SK-N-SH treated with all-trans-retinoic acid at 6 μM for 48 hours (cell line): ENCODE measurements around the gene ZDHHC5.

Source experiments
- ARNTL ChIP-seq: fragments of 450-650 bp; formaldehyde crosslinking; IDR thresholded peaks from 2 replicates; pipeline ENCODE4 v1.5.0; 2020; ENCODE audit warnings: low read depth, mild to moderate bottlenecking, moderate library complexity, borderline replicate concordance
- BACH2 ChIP-seq: fragments of 250-450 bp; sonication (Bioruptor Pico); IDR thresholded peaks from 2 replicates; pipeline ENCODE4 v1.9.0; 2021; ENCODE audit warnings: mild to moderate bottlenecking, borderline replicate concordance
- CSRNP3 ChIP-seq: fragments of 250-450 bp; sonication (Bioruptor Pico); IDR thresholded peaks from 2 replicates; pipeline ENCODE4 v1.5.1; 2021; ENCODE audit warnings: mild to moderate bottlenecking, moderate library complexity
- ESRRG ChIP-seq: fragments of 250-450 bp; sonication (Bioruptor Pico); IDR thresholded peaks from 2 replicates; pipeline ENCODE4 v1.6.1; 2021; ENCODE audit warnings: mild to moderate bottlenecking
- GLIS3 ChIP-seq: fragments of 250-450 bp; sonication (Bioruptor Pico); IDR thresholded peaks from 2 replicates; pipeline ENCODE4 v1.5.0; 2020; ENCODE audit warnings: mild to moderate bottlenecking, moderate library complexity
- ISL1 ChIP-seq: fragments of 250-450 bp; sonication (Bioruptor Pico); IDR thresholded peaks from 2 replicates; pipeline ENCODE4 v2.1.2; 2022; ENCODE audit warnings: mild to moderate bottlenecking, moderate library complexity
- PATZ1 ChIP-seq: fragments of 250-450 bp; sonication (Bioruptor Pico); IDR thresholded peaks from 2 replicates; pipeline ENCODE4 v1.8.0; 2020; ENCODE audit warnings: mild to moderate bottlenecking, moderate library complexity, borderline replicate concordance
- TOX ChIP-seq: fragments of 250-450 bp; sonication (Bioruptor Pico); IDR thresholded peaks from 2 replicates; pipeline ENCODE4 v1.8.0; 2021; ENCODE audit warnings: mild to moderate bottlenecking, moderate library complexity, borderline replicate concordance
- ZC3H10 ChIP-seq: fragments of 250-450 bp; sonication (Bioruptor Pico); IDR thresholded peaks from 2 replicates; pipeline ENCODE4 v1.5.1; 2021; ENCODE audit warnings: mild to moderate bottlenecking, moderate library complexity
- ZNF565 ChIP-seq: fragments of 450-650 bp; formaldehyde crosslinking; conservative IDR thresholded peaks from 2 replicates; pipeline ENCODE4 v1.5.0; 2020; ENCODE audit warnings: low read depth, mild to moderate bottlenecking, moderate library complexity
- ZNF70 ChIP-seq: fragments of 450-650 bp; formaldehyde crosslinking; IDR thresholded peaks from 2 replicates; pipeline ENCODE4 v1.5.0; 2020; ENCODE audit warnings: mild to moderate bottlenecking, moderate library complexity
- ZNF8 ChIP-seq: fragments of 450-650 bp; formaldehyde crosslinking; IDR thresholded peaks from 2 replicates; pipeline ENCODE4 v1.5.0; 2020; ENCODE audit warnings: mild to moderate bottlenecking, moderate library complexity
- TF ChIP-seq, protein P1 (sequence below): fragments of 250-450 bp; sonication (Bioruptor Pico); IDR thresholded peaks from 2 replicates; pipeline ENCODE4 v1.5.1; 2020; ENCODE audit warnings: low read depth, mild to moderate bottlenecking, moderate library complexity

- TF ChIP-seq ZNF565 (CRISPR knock-in tag), result no peak
- TF ChIP-seq ZNF8, result no peak
- TF ChIP-seq BACH2 (CRISPR knock-in tag), result no peak
- TF ChIP-seq ISL1 (CRISPR knock-in tag), result no peak
- TF ChIP-seq, protein P1, sequence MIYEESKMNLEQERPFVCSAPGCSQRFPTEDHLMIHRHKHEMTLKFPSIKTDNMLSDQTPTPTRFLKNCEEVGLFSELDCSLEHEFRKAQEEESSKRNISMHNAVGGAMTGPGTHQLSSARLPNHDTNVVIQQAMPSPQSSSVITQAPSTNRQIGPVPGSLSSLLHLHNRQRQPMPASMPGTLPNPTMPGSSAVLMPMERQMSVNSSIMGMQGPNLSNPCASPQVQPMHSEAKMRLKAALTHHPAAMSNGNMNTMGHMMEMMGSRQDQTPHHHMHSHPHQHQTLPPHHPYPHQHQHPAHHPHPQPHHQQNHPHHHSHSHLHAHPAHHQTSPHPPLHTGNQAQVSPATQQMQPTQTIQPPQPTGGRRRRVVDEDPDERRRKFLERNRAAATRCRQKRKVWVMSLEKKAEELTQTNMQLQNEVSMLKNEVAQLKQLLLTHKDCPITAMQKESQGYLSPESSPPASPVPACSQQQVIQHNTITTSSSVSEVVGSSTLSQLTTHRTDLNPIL (CRISPR knock-in tag), result no peak
- TF ChIP-seq GLIS3 (CRISPR knock-in tag), result no peak
- no peak for TF ChIP-seq TOX
- TF ChIP-seq ZNF70 (CRISPR knock-in tag), result no peak
- TF ChIP-seq ESRRG, result no peak
- no peak for TF ChIP-seq ZC3H10 (CRISPR knock-in tag)
- no peak for TF ChIP-seq PATZ1
- TF ChIP-seq ARNTL (CRISPR knock-in tag), result no peak
- TF ChIP-seq CSRNP3 (CRISPR knock-in tag), result no peak
Observed at GRCh38 chr11:57662893-57663292, 5.0 kb upstream of the ZDHHC5 start.
